T1000 (cell line): ENCODE data around the gene PRPH.
"Not testable (repeated sequence)": the region's sequence is repeated elsewhere in the genome, so short reads cannot be mapped to it uniquely, and the experiment has no call there.

ENCODE experiments used
- DNase-seq: peaks from one replicate; lab custom pipeline; 2025; ENCODE audit warnings: mixed read lengths; lab: John Stamatoyannopoulos, UW

The PRPH gene

DNA sequence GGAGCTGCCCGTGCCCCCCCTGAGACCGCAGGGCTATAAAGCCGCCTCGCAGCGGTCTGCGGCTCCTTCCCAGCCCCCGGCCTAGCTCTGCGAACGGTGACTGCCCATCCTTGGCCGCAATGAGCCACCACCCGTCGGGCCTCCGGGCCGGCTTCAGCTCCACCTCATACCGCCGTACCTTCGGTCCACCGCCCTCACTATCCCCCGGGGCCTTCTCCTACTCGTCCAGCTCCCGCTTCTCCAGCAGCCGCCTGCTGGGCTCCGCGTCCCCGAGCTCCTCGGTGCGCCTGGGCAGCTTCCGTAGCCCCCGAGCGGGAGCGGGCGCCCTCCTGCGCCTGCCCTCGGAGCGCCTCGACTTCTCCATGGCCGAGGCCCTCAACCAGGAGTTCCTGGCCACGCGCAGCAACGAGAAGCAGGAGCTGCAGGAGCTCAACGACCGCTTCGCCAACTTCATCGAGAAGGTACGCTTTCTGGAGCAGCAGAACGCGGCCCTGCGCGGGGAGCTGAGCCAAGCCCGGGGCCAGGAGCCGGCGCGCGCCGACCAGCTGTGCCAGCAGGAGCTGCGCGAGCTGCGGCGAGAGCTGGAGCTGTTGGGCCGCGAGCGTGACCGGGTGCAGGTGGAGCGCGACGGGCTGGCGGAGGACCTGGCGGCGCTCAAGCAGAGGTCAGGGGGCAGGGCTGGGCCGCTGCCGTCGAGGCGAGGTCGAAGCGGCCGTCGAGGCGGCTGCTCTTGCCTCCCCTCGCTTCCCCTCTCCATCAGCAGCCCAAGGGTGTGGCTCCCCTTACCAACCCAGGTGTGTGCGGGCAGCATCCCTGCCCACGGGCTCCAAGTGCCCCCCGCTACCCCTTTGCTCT, at the start of gene PRPH:
PRPH (plus strand) TSS at position 66 of the 855 bp plus-strand sequence; CDS start at position 120, 54 bp downstream.
- DNase-seq: no peak

DNA sequence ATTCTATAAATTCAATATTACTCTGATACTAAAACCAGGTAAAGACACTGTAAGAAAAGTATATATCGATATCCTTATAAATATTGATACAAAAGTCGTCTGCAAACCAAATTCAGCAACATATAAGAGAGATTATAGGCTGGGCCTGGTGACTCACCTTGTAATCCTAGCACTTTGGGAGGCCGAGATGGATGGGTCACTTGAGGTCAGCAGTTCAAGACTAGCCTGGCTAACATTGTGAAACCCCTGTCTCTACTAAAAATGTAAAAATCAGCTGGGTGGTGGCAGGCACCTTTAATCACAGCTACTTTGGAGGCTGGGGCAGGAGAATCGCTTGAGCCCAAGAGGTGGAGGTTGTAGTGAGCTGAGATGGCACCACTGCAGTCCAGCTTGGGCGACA, 43.6 kb upstream of the PRPH start:
- DNase-seq: no peak

DNA sequence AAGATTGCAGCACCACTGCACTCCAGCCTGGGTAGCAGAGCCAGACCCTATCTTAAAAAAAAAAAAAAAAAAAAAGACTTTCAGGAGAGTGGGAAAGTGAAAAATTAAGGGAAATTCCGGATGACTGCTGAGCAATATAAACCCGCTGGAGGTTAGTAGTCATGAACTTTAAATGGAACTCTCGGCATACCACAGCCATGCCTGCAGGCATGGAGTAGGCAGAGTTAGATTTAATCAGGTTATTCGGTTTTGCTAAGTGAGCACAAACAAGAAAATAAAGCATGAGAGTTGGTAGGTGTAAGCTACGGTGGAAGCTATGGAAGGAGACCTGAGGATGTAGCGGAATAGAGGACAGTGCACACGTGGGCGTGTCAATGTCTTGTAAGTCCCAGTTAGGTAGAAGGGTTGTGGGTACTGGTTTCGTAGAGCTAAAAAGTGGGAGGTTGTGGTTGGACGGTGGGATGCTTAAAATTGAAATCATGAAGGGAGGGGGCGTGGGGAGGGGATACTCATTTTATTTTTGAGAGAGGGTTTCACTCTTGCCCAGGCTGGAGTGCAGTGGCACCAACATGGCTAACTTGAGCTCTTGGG, 41.8 kb upstream of the PRPH start:
- DNase-seq: peak; percentile 57

DNA sequence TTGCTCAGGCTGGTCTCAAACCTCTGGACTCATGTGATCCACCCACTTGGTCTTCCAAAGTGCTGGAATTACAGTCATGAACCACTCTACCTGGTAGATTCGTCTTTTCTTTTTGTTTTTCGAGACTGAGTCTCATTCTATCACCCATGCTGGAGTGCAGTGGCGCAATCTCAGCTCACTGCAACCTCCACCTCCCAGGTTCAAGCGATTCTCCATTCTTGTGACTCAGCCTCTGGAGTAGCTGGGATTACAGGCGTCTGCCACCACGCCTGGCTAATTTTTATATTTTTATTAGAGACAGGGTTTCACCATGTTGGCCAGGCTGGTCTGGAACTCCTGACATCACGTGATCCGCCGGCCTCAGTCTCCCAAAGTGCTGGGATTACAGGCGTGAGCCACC, 39.5 kb upstream of the PRPH start:
- not testable (repeated sequence) for DNase-seq

DNA sequence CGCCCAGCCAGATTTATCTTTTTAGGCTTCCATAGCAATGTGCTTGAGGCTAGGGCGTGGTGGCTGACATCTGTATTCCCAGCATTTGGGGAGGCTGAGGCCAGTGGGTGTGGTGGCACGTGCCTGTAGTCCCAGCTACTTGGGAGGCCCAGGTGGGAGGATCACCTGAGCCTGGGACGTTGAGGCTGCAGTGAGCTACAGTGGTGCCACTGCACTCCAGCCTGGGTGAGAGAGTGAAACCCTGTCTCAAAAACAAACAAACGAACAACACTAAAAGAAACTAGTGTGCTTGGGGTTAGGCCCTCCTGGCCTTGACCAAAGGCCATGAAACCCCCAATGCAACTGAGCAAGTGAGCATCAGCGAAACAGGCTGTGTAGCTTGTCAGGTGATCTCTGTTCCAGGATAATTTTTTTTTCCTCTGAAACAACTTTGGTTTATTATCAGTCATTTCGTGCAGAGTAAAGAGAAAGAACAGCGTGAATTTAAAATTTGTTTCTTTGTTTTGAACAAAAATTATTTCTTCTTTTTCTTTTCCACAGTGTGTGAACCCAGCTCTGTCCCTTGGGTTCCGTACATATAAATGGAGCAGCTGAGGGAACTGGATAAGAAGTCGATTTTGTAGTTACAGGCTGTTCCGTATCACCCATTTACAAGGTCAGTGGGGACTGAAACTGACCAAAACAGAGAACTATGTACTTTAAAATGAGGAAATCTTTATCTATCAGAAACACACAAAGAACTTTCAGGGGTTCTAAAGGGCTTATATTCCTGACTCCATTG, 38.9 kb upstream of the PRPH start:
- no peak for DNase-seq

DNA sequence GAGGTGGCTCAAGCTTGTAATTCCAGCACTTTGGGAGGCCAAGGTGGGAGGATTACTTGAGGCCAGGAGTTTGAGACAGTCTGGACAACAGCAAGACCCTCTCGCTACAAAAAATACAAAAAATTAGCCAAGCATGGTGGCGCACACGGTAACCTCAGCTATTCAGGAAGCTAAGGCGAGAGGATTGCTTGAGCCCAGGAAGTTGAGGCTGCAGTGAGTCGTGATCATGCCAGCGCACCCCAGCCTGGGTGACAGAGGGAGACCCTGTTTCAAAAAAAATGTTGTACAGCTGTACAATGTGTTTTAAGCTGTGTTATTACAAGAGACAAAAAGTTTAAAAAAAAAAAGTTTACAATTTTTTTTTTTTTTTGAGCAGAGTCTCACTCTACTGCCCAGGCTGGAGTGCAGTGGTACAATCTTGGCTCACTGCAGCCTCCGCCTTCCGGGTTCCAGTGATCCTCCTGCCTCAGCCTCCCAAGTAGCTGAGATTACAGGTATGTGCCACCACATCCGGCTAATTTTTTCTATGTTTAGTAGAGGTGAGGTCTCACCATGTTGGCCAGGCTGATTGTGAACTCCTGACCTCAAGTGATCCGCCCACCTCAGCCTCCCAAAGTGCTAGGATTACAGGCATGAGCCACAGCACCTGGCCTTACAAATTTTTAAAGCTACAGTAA, 37.3 kb upstream of the PRPH start:
- not testable (repeated sequence) for DNase-seq

DNA sequence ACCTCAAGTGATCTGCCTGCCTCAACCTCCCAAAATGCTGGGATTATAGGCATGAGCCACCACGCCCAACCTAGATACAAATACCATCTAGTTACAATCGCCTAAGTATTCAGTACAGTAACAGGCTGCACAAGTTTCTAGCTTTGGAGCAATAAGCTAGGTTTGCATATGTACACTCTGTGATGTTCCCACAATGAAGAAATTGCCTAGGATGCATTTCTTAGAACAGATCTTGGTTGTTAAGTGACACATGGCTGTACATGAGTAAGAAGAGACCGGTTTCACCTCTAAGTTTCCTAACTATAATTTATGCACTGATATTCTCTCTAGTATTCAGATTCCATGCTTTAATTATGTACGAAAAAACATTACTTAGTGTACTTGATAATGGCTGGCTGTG, 35.5 kb upstream of the PRPH start:
- DNase-seq: no peak

DNA sequence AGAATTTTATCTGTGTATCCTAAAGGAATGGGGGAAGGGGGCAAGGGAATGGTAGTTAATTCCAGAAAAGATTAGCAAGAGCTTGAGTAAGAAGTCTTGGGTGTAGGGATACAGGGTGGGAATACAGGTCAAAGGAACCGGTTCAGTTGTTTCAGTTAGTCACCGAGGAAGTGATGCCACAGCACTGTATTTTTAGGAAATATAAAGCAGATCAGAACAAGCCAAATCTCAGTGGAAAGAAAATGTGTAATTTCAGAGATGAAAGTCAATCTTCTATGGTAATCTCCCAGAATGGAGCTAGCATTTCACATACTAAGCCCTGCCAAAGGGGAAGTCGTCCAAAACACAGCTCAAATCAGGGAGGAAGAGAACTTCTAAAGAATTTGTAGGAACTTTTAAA, 34.8 kb upstream of the PRPH start:
- no peak for DNase-seq

DNA sequence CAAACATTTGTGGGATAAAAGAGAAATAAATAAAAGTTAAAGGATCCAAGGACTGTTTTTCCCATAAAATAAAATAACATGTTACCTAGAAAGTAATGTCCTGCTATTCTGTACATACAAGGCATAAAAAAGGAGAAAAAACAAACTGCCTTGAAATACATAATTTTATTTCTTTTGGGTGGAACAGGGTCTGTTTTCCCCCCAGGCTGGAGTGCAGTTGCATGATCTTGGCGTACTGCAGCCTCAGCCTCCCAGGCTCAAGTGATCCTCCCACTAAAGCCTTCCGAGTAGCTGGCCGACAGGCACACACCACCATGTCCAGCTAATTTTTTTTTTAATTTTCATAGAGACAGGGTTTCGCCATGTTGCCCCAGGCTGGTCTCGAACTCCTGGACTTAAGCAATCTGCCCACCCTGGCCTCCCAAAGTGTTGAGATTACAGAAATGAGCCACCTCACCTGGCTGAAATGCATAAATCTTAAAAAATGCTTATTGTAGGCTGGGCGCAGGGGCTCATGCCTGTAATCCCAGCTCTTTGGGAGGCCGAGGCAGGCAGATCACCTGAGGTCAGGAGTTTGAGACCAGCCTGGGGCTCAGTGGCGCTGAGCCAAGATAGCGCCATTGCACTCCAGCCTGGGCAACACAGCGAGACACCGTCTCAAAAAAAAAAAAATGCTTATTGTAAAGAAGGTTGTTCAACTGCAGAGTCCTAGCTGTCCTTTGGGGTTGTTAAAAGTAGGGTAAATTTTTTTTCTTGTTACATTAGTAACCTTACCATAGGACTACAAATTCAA, 34.2 kb upstream of the PRPH start:
- no peak for DNase-seq

DNA sequence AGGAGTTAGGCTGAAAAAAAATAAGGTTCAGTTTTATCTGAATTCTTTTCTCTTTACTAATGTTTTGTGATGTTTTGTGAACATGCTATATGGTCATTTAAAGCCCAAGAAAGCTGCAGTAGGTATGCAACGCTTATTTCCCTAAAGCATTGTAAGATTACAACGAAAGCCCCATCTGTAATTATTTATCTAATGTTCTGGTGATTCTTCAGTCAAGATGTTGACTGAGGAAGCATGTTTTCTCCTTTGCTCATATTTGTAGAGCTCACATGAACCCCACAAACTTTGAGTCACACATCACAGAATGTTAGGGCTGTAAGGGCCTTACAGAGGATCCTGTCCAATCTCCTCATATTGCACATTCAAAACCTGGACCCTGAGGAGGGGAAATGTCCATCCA, 33.2 kb upstream of the PRPH start:
- no peak for DNase-seq

DNA sequence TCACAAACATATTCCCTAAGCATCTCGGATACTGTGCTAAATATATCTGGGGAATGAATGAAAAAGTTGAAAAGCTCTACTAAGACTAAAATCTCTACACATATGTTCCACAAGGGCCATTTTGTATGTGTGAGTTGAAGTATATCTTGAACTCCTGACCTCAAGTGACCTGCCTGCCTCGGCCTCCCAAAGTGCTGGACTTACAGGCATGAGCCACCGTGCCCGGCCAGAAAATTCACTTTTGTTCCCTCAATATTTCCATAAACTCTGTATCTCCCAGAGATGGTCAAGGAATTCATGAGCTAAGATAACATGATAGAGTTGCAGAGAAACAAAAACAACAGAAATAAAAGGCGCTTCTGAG, 31.6 kb upstream of the PRPH start:
- DNase-seq: no peak

DNA sequence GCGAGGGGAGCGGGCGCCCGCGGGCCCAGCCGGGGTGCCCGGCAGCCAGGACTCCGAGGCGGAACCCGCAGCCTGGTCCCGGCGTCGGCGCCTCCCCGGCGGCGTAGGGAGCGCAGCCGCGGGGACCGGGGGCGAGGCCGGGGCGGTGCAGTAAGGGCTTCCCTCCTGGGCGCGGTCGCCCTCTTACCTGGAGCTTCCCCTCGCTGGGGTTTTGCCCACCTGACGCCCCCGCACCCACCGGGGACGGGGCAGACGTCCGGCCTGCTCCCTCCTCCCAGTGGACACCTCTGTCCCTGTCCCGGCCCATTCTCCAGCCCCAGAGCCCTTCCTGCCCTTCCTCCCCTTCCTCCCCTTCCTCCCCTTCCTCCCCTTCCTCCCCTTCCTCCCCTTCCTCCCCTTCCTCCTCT, 30.5 kb upstream of the PRPH start:
- no peak for DNase-seq

DNA sequence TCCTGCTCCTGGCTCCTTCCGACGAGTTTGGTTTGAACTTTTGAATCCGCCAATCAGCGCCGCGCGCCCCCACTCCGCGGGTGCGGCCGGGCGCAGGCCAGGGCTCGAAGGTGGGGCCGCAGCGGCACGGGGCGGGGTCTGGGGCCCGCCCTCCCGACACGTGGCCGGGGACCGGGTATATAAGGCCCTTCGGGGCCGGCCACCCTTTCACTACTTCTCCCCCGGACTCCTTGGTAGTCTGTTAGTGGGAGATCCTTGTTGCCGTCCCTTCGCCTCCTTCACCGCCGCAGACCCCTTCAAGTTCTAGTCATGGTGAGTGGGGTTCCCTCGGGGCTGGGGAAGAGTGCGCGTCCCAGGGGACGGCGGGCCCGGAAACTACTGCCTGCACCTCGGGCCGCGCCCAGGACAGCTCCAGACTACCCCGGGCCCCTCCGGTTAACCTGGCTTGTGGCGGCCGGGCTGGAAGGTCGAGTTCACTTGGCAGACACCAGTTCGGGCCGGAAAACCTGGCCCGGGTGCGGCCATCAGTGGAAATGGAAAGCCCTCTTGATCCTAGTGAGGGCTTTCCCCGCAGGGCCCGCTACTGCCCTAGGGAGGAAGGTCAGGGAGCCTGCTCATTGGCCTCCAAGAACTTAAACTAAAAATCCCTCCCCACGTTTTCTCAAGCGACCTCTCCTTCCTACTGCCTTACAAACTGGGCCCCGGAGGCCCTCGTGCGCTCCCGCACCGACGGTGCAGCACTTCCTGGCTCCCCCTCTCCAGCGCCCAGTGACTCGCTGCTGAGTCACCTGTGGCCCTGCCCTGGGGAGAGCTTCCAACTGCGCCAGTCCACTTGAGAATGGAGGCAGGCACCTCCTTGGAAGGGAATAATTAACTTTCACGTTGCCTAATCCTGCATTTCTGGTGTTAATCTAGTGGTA, 29.8 kb upstream of the PRPH start, which contains the start of gene TUBA1C:
TUBA1C (plus strand) TSS at position 210 of the 920 bp plus-strand sequence; CDS start at position 310, 100 bp downstream.
- DNase-seq: peak; percentile 97

DNA sequence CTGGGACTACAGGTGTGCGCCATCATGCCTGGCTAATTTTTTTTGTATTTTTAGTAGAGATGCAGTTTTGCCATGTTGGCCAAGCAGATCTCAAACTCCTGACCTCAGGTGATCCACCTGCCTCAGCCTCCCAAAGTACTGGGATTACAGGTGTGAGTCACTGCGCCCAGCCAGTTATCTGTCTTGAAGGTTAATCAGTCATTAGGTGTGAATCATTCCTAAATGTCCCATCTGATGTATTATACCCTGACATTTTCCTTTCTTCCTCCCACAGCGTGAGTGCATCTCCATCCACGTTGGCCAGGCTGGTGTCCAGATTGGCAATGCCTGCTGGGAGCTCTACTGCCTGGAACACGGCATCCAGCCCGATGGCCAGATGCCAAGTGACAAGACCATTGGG, 25.8 kb upstream of the PRPH start:
- not testable (repeated sequence) for DNase-seq

DNA sequence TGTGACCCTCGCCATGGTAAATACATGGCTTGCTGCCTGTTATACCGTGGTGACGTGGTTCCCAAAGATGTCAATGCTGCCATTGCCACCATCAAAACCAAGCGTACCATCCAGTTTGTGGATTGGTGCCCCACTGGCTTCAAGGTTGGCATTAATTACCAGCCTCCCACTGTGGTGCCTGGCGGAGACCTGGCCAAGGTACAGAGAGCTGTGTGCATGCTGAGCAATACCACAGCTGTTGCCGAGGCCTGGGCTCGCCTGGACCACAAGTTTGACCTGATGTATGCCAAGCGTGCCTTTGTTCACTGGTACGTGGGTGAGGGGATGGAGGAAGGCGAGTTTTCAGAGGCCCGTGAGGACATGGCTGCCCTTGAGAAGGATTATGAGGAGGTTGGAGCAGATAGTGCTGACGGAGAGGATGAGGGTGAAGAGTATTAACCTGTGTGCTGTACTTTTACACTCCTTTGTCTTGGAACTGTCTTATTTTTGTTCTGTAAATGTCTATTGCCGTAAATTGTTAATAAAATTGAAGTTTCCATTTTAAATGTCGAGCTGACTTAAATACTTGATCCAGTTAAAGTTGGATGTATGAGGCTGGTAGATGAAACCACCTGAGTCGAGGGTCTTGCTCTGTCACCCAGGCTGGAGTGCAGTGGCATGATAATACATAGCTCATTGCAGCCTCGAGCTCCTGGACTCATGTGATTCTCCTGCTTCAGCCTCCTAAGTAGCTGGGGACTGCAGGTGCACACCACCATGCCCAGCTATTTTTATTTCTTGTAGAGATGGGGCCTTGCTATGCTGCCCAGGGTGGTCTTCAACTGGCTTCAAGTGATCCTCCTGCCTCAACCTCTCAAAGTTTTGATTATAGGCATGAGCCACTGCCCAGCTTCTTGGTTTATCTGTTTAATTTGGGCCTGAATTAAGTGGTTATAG, 21.9 kb upstream of the PRPH start:
- DNase-seq: no peak

DNA sequence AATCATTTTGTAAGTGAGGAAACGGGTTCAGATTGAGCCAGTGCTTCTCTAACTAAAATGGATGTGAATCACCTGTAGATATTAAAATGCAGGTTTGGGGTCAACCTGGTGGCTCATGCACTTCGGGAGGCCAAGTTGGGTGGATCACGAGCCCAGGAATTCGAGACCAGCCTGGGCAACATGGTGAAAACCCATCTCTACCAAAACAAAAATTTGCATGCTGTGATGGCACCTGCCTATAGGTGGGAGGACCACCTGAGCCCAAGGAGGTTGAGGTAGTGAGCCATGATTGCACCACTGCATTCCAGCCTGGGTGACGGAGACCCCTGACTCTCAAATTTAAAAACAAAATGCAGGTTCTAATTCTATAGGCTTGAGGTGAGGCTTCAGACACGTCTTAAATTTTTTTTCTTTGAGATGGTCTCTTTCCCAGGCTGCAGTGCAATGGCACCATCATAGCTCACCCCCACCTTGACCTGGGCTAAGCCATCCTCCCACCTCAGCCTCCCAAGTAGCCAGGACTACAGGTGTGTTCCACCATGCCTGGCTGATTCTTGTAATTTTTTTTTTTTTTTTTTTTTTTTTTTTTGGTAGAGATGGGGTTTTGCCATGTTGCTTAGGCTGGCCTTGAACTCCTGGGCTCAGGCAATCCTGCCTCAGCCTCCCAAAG, 21.1 kb upstream of the PRPH start:
- DNase-seq: no peak

DNA sequence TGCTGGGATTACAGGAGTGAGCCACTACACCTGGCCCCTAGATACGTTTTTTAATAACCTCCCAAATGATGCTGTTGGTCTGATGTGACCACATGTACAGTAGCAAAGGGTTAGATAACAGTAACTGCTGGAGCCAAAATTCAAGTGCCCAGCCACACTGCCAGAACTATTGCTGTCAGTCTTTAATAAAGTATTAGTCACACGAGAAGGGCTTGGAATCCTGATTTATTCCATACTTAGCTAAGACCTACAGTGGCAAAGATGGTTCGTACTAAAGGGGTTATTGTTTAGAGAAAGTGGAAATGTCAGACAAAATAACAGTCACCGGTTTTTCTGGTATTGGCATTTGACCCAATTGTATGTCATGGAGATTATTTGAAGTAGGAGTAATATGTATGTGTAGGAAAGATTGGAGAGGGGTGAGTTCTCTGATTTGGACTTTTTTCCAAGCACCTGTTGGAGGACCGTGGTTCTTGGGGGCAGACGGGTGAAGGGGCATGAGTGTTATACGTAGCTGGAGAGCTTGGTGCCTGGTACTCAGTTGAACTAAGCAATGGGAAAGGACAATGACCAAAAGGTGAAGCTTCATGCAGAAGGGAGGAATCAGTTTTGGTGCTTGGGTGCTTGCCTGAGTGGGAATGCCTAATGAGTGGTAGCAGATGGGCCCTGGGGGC, 20.4 kb upstream of the PRPH start:
- no peak for DNase-seq
